T-cell (primary cell): ENCODE data around the gene MRPL12. TPM values are rescaled to one million over a fixed set of nuclear protein-coding genes. Genes with fewer than 3 reads are reported as not detected.

Source experiments
- ATAC-seq, 4 experiments: fragments of 200-7000 bp in 3 of 4; fragments of 150-1000 bp in 1 of 4; cut with Tn5 transposase; replicated peaks in 1 of 4; 1 replicate in 3 of 4; 2 replicates in 1 of 4; pipeline ENCODE4 v1.10.0; 2021; ENCODE audit warnings: moderate library complexity in 3 of 4, mild to moderate bottlenecking in 2 of 4, moderate number of reproducible peaks in 1 of 4
- CTCF ChIA-PET, 2 donors: fragments of 300-600 bp; sonication (Branson Sonifier 250); formaldehyde crosslinking; loops; one replicate each; lab custom pipeline; 2022; ENCODE audit warnings: antibody characterized with exemption in 2 of 2; lab: Charles Lee
- POLR2A ChIA-PET, 2 donors: fragments of 300-600 bp; sonication (Branson Sonifier 250); formaldehyde crosslinking; loops; one replicate each; lab custom pipeline; 2022; ENCODE audit warnings: antibody characterized with exemption in 2 of 2; lab: Charles Lee
- DNase-seq, 35 experiments: peaks; one replicate each; pipeline versions ENCODE4 v3.0.0 to v3.0.0-alpha.2; 2013 to 2023
- H3K27ac ChIP-seq: one replicate; pipeline ENCODE4 v1.5.1; 2013; ENCODE audit warnings: low read length
- H3K27me3 ChIP-seq, 2 experiments: replicated peaks in 1 of 2; 1 replicate in 1 of 2; 2 replicates in 1 of 2; pipeline versions ENCODE4 v1.6.1 to v1.7.0; 2013; ENCODE audit warnings: low read length in 1 of 2, mixed read lengths in 1 of 2; ENCODE audit not compliant: control insufficient read depth in 2 of 2, insufficient read depth in 2 of 2; ENCODE audit errors: extremely low read depth in 1 of 2
- H3K36me3 ChIP-seq, 2 donors: 1 replicate in 1 of 2; 2 replicates in 1 of 2; pipeline versions ENCODE4 v1.6.1 to v1.7.0; 2013; ENCODE audit warnings: low read length in 1 of 2; ENCODE audit not compliant: control insufficient read depth in 2 of 2, insufficient read depth in 1 of 2; ENCODE audit errors: extremely low read depth in 1 of 2
- H3K4me1 ChIP-seq, 2 experiments: 1 replicate in 1 of 2; 2 replicates in 1 of 2; pipeline versions ENCODE4 v1.6.1 to v1.7.0; 2013; ENCODE audit warnings: low read length in 2 of 2, mixed read lengths in 1 of 2; ENCODE audit not compliant: insufficient read depth in 2 of 2, control insufficient read depth in 1 of 2; ENCODE audit errors: extremely low read depth in 1 of 2
- H3K4me3 ChIP-seq, 2 donors: 1 replicate in 1 of 2; 2 replicates in 1 of 2; pipeline versions ENCODE4 v1.5.1 to v1.7.0; 2013; ENCODE audit warnings: mild to moderate bottlenecking in 2 of 2, low read length in 1 of 2, moderate library complexity in 1 of 2; ENCODE audit not compliant: control insufficient read depth in 1 of 2; ENCODE audit errors: extremely low read depth in 1 of 2
- H3K9me3 ChIP-seq: 2 replicates; pipeline ENCODE4 v1.7.0; 2013
- H3K27ac Mint-ChIP-seq, 2 donors: one replicate each; pipeline ENCODE4 v1.8.0; 2020 to 2021; ENCODE audit warnings: mild to moderate bottlenecking in 2 of 2, mixed read lengths in 2 of 2
- H3K27me3 Mint-ChIP-seq, 2 donors: one replicate each; pipeline ENCODE4 v1.8.0; 2021 to 2022; ENCODE audit warnings: mixed read lengths in 2 of 2
- H3K36me3 Mint-ChIP-seq: one replicate; pipeline ENCODE4 v1.8.0; 2021; ENCODE audit warnings: mixed read lengths
- H3K4me1 Mint-ChIP-seq, 3 donors: one replicate each; pipeline ENCODE4 v1.8.0; 2020 to 2022; ENCODE audit warnings: mixed read lengths in 3 of 3, mild to moderate bottlenecking in 1 of 3
- H3K4me3 Mint-ChIP-seq, 3 donors: one replicate each; pipeline ENCODE4 v1.8.0; 2020 to 2022; ENCODE audit warnings: mild to moderate bottlenecking in 3 of 3, mixed read lengths in 3 of 3, moderate library complexity in 3 of 3
- H3K9me3 Mint-ChIP-seq, 3 donors: one replicate each; pipeline ENCODE4 v1.8.0; 2020 to 2022; ENCODE audit warnings: mixed read lengths in 3 of 3
- WGBS: methylation state at CpG from one replicate; pipeline ENCODE4 v1.1.5; 2013; ENCODE audit warnings: missing lambda C conversion rate; ENCODE audit not compliant: insufficient coverage; 5-methylcytosine and 5-hydroxymethylcytosine counted together
- total RNA-seq, 35 experiments: library from RNA in 6 of 35; stranded (reverse) in 6 of 35; fragments of 120-200 nt in 1 of 35; gene quantifications; one replicate each; pipeline versions ENCODE4 v1.2.1 to v1.2.4 and lab custom pipeline; 2013 to 2026

The MRPL12 gene
- total RNA-seq, 5 donors from 2014 or later (not counting 1 experiment from before 2014, with no cell fraction given), result 18.5 to 33.5 (median 31.4) TPM

DNA sequence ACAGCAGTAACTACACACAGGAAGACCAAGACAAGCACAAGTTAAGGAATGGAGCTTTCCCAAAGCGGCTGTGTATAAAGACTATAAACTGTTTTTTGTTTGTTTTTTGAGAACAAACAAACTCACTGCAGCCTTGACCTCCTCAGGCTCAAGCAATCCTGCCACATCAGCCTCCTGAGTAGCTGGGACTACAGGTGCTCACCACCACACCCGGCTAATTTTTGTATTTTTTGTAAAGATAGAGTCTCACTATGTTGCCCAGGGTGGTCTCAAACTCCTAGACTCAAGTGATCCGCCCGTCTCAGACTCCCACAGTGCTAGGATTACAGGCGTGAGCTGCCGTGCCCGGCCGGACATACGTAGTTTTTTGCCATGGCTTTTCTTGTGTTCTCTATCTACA lies 42.7 kb upstream of the MRPL12 start:
- Histone ChIP-seq H3K27me3 (peaks cover 0 to 9% of the 10 kb centered on the region in 2 experiments), H3K4me1 (peaks cover 26 to 45% of the 10 kb centered on the region in 2 experiments), H3K4me3 (no peak overlapping the region), H3K36me3 (peaks cover 0 to 6% of the 10 kb centered on the region in 2 donors), H3K27ac (no peak overlapping the region), H3K9me3 (no peaks in the 10 kb centered on the region)
- Mint-ChIP-seq H3K4me1 (peaks cover 14 to 37% (median 25%) of the 10 kb centered on the region in 3 donors), H3K27me3 (no peaks in the 10 kb centered on the region), H3K4me3 (no peak overlapping the region), H3K9me3 (no peaks in the 10 kb centered on the region), H3K36me3 (no peaks in the 10 kb centered on the region), H3K27ac (peak overlapping the region in 1 of 2 donors; percentile 69)
- ChIA-PET POLR2A (no interaction called here), CTCF (interaction anchor here in 1 of 2 donors (0.7 kb wide), 1 partner anchor 23 kb away, joined by 3 read pairs; the partner anchor contains the start of genes ARL16 and HGS)
- no peak for ATAC-seq
- 93% methylated on average over 7 of the region's 9 CpGs for WGBS
- no peak for DNase-seq

DNA sequence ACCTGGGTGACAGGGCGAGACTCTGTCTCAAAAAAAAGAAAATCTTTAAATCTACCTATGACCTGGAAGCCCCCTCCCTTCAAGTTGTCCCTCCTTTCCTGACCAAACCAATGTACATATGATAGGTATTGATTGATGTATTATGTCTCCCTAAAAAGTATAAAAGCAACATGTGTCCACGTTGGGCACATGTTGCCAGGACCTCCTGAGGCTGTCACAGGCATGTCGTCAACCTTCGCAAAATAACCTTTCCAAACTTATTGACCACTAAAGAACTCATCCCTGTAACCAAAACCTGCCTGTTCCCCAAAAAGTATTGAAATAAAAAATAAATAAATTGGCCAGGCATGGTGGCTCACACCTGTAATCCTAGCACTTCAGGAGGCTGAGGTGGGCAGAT lies 41.2 kb upstream of the MRPL12 start:
- peak overlapping the region; percentile 67 for H3K27ac ChIP-seq
- POLR2A ChIA-PET, result no interaction called here
- Mint-ChIP-seq H3K36me3 (no peaks in the 10 kb centered on the region), H3K27ac (peak overlapping the region; percentile 31 to 97), H3K4me1 (peaks cover 22 to 43% (median 33%) of the 10 kb centered on the region in 3 donors), H3K9me3 (no peaks in the 10 kb centered on the region), H3K27me3 (no peaks in the 10 kb centered on the region), H3K4me3 (no peak overlapping the region)
- WGBS, result no CpG with 5 or more reads among the region's 4 CpGs
- DNase-seq (no peak), ATAC-seq (no peak)
- CTCF ChIA-PET, result no interaction called here
- peaks cover 0 to 6% of the 10 kb centered on the region in 2 donors for H3K36me3 ChIP-seq
- no peaks in the 10 kb centered on the region for H3K9me3 ChIP-seq
- H3K27me3 ChIP-seq, result no peaks in the 10 kb centered on the region
- H3K4me3 ChIP-seq, result no peak overlapping the region
- peaks cover 31 to 44% of the 10 kb centered on the region in 2 experiments for H3K4me1 ChIP-seq

DNA sequence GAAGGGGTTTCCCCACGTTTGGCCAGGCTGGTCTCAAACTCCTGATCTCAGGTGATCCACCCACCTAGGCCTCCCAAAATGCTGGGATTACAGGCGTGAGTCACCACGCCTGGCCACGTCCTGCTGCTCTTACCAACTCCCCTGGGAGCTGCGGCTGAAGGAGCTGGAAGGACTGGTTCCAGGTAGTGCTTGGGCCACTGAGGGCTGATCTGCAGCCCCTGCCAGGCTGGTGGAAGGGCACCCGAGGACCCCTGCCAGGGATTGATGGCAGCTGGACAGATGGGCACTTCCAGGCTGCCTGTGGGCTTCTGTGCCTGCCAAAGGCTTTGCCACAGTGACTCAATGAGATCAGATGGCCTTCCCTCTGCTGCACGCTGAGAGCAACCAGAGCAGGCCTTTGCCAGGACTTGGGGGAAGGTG lies 39.1 kb upstream of the MRPL12 start:
- peaks cover 5% of the 10 kb centered on the region for H3K36me3 Mint-ChIP-seq
- no peak for DNase-seq
- H3K4me1 Mint-ChIP-seq, result peaks cover 38 to 52% (median 41%) of the 10 kb centered on the region in 3 donors
- peaks cover 35 to 59% of the 10 kb centered on the region in 2 experiments for H3K4me1 ChIP-seq
- H3K4me3 Mint-ChIP-seq, result peak overlapping the region in 1 of 3 donors; percentile 20
- no peaks in the 10 kb centered on the region for H3K9me3 ChIP-seq
- H3K36me3 ChIP-seq, result peaks cover 0 to 15% of the 10 kb centered on the region in 2 donors
- peak overlapping the region; percentile 31 for H3K27ac ChIP-seq
- CTCF ChIA-PET, result no interaction called here
- no peaks in the 10 kb centered on the region for H3K27me3 ChIP-seq
- POLR2A ChIA-PET, result no interaction called here
- H3K9me3 Mint-ChIP-seq, result no peaks in the 10 kb centered on the region
- H3K27me3 Mint-ChIP-seq, result no peaks in the 10 kb centered on the region
- ATAC-seq, result no peak
- H3K4me3 ChIP-seq, result no peak overlapping the region
- peak overlapping the region in 1 of 2 donors; percentile 97 for H3K27ac Mint-ChIP-seq
- WGBS, result 78% methylated on average over 6 of the region's 7 CpGs

DNA sequence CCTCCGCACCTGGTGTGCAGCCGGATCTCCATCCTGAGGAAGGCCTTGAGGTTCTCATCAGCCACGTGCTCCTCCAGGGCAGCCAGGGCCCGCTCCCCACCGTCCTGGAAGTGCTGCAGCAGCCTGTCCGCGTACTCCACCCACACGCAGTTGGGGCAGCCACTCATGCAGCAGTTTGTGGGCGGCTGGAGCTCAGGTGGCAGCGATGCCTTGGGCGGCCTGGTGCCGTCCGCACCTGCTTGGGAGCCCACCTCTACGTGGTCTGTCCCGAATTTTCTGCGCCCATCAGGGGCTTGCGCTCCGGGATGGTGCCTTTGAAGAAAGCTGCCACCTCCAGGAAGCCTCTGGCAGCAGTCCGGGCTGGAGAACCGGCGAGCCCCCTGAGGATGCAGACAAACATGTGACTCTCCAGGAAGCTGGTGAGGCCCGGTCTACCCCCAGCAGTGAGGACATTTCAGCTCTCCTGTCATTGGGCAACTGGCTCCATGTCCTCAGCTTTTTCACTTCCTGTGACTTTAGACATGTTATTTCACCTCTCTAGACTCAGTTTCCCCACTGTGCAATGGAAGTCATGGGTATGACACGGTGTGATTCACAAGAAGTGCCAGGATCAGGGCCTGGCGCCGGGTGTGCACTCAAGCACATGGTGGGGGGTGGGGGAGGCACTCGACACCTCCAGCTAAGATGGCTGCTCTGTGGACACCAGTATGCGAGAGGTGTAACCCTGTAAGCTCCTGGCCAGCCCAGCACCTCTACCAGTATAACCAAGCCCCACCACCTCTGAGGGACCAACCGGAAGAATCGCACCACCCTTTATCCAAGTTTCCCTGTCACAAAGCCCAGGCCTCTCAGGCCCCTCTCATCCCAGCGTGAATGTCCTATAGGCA lies 37.7 kb upstream of the MRPL12 start:
- WGBS, result 28% methylated on average over 22 of the region's 30 CpGs
- Histone ChIP-seq H3K4me1 (peaks cover 35 to 62% of the 10 kb centered on the region in 2 experiments), H3K4me3 (peak overlapping the region; percentile 69 to 83), H3K36me3 (peaks cover 4 to 27% of the 10 kb centered on the region in 2 donors), H3K9me3 (no peaks in the 10 kb centered on the region), H3K27me3 (no peaks in the 10 kb centered on the region), H3K27ac (peak overlapping the region; percentile 61)
- Mint-ChIP-seq H3K36me3 (peaks cover 5% of the 10 kb centered on the region), H3K4me3 (peak overlapping the region; percentile 81 to 90 (median 85)), H3K4me1 (peaks cover 38 to 52% (median 41%) of the 10 kb centered on the region in 3 donors), H3K27me3 (no peaks in the 10 kb centered on the region), H3K27ac (peak overlapping the region; percentile 90 to 92), H3K9me3 (no peaks in the 10 kb centered on the region)
- ChIA-PET POLR2A (interaction anchor here (0.5 to 0.6 kb wide), 3 partner anchors 160 to 615 kb away, joined by 3 to 13 read pairs (median 5); no protein-coding TSS in a partner anchor), CTCF (no interaction called here)
- DNase-seq, result peak in 14 of 35 experiments; percentile 21 to 55 (median 30)
- ATAC-seq, result peak in 3 of 4 experiments; percentile 2 to 8 (median 3)

DNA sequence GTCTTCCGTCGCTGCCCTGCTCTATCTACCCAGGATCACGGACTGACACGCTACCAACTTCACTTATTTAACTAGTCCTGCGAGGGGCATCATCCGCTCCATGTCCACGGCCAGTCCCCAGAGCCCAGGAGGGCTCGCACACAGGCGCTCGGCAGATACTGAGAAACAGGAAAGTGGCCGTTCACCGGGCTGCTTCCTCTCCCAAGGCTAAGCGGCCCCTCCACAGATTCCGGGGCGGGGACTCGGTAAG lies 37.1 kb upstream of the MRPL12 start:
- H3K27ac Mint-ChIP-seq, result peak overlapping the region; percentile 90 to 92
- peak; percentile 9 to 43 (median 40) for ATAC-seq
- no peaks in the 10 kb centered on the region for H3K9me3 Mint-ChIP-seq
- peak overlapping the region; percentile 81 to 90 (median 85) for H3K4me3 Mint-ChIP-seq
- POLR2A ChIA-PET, result interaction anchor here (0.5 to 0.6 kb wide), 2 partner anchors 475 to 615 kb away, joined by 3 to 5 read pairs; no protein-coding TSS in a partner anchor
- H3K4me3 ChIP-seq, result peak overlapping the region; percentile 69 to 83
- H3K4me1 Mint-ChIP-seq, result peaks cover 38 to 52% (median 41%) of the 10 kb centered on the region in 3 donors
- H3K4me1 ChIP-seq, result peaks cover 35 to 62% of the 10 kb centered on the region in 2 experiments
- no peaks in the 10 kb centered on the region for H3K27me3 ChIP-seq
- peaks cover 5% of the 10 kb centered on the region for H3K36me3 Mint-ChIP-seq
- no peaks in the 10 kb centered on the region for H3K9me3 ChIP-seq
- H3K27ac ChIP-seq, result peak overlapping the region; percentile 61
- no peaks in the 10 kb centered on the region for H3K27me3 Mint-ChIP-seq
- CTCF ChIA-PET, result no interaction called here
- under 1% methylated on average over 14 of the region's 16 CpGs for WGBS
- DNase-seq, result peak in 6 of 35 experiments; percentile 13 to 49 (median 24)
- peaks cover 4 to 32% of the 10 kb centered on the region in 2 donors for H3K36me3 ChIP-seq
